Stimulated activated CD4-positive, alpha-beta T cell treated with anti-CD3 and anti-CD28 coated beads, Interleukin-4, amount 100 ng/mL, for 48 hours (primary cell): Measurements from ENCODE around the gene ABCC2.
"Not testable (repeated sequence)": the region's sequence is repeated elsewhere in the genome, so short reads cannot be mapped to it uniquely, and the experiment has no call there.

Source experiments
- DNase-seq, 2 donors: peaks; one replicate each; pipeline ENCODE4 v3.0.0-alpha.2; 2020; ENCODE audit warnings: low read depth in 2 of 2

Gene ABCC2

DNA sequence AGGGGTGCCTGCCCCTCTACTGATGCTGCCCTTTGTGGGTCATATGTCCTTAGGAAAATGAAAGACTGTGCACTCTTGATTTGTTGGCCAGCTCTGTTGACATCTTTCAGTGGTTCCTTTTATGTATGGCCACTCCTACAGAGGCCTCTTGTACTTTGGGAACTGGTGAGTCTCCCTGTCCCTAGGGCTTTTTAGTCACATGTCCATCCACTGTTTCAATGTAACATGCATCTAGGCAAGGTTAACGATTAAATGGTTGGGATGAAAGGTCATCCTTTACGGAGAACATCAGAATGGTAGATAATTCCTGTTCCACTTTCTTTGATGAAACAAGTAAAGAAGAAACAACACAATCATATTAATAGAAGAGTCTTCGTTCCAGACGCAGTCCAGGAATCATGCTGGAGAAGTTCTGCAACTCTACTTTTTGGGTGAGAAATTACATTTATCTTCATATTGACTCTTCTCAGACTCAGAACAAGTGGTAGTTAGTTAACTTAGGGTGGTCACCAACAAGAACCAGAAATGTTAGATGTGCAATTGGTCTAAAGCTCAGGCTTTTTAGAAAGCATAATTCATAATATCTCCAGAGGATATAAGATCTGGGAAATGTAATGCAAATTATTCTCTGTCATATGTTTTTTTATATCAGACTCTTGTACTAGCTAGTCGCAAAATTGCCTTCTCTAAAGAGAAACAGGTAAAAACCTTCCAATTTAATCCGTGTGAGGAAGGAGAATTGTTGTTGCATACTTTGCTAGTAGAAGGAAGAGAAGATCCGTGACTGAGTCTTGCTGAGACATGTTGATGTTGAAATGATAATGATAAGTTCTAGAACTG, at the start of gene ABCC2:
TSS of gene ABCC2 (plus strand) at position 194 of the 840 bp plus-strand sequence. CDS start at position 399, 205 bp downstream.
- DNase-seq, result no peak

DNA sequence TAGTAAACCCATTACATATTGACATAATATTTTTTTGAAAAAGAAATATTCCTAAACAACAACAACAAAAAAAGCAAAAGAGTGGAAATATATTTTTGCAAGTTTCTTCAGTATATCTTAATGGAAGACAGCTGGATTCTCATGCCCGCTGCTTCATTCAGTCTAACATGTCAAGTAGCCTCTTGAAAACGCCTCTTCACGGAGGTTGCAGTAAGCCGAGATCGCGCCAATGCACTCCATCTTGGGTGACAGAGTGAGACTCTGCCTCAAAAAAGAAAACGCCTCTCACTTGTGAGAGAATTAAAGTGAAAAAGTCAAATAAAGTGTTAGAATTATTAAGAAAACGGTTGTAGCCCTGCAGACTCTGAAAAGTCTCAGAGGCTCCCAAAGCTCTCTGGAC, 49.1 kb upstream of the ABCC2 start:
- DNase-seq, result no peak

DNA sequence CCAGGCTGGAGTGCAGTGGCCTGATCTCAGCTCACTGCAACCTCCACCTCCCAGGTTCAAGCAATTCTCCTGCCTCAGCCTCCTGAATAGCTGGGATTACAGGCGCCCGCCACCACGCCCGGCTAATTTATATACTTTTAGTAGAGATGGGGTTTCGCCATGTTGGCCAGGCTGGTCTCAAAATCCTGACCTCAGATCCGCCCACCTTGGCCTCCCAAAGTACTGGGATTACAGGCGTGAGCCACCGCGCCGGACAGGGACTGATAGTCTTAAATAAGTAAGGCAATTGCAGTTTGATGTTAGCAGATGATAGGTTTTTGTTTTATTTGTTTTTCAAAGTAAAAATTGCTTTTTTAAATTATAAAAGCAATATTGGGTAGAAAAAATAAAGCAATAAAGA, 48.3 kb upstream of the ABCC2 start:
- DNase-seq, result not testable (repeated sequence)

DNA sequence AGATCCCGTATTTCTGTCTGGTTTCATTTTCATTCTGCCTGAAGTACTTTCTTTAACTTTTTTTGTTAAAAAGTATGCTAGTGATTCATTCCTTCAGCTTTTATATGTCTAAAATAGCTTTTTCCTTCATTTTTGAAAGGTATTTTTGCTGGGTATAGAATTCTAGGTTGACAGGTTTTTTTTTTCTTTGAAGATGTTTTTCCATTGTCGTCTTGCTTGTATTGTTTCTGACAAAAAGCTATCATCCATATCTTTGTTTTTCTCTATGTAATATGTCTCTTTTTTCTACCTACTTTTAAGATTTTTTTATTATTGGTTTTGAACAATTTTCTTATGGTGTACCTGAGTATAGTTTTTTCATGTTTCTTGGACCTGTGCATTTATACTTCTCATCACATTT, 42.2 kb upstream of the ABCC2 start:
- DNase-seq, result no peak

DNA sequence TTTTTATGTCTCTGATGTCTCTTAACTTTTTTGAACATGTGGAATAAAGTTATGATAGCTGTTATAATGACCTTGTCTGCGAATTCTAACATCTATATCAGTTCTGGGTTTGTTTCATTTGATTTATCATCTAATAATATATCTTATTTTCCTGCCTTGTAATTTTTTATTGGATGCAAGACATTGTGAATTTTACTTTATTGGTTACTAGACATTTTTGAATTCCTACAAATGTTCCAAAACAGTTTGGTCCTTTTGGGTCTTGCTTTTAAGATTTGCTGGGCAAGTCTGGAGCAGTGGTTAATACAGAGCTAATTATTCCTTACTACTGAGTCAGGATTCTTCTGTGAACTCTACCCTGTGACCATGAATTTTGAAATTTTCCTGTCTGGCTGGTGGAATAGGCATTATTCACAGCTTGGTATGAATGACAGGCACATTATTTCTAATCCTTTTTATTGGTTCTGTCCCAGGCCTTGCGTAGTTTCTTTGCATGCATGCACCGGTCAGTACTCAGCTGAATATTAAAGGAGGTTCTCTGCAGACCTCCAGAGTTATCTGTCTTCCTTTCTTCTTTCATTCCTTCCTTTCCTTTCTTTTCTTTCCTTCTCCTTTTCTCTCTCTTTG, 41.4 kb upstream of the ABCC2 start:
- DNase-seq, result no peak

- DNase-seq, result no peak
These were observed 40.2 kb upstream of the ABCC2 start for GRCh38 chr10:99742254-99742653.

DNA sequence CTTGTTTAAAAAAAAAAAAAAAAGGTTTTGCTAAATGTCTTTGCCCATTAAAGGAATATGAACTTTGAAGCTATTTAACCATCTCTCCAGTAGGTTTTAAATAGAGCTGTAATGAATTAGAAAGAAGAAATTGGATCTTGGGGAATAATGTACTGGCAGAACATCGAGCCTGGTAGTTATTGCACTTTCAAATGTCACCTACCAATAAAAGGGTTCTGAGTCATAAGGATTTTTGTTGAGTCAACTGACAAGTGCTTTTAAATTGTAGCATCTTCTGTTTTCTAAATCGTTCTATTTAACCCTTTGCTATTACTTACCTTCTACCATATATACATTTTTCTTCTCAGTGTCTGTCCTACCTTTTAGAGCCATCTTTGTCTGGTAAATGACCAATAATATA, 39.7 kb upstream of the ABCC2 start:
- no peak for DNase-seq

DNA sequence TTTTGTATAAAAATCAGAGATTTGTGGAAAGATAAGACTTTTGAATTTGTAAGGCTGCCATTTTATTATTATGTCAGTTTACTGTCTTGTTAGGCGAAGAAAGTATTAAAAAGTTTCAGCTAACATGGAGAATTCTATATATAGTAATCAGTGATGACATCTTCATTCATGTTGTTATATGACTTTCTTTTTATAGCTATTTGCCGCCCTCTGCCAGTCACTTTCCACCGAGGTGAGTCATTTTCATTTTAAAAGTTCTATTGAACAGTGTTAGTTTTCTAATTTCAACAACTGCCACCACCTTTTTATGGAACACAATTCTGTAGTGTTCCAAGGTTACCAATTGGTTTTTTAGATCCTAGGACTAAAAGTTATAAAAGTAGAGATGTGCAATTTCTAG, 38.6 kb upstream of the ABCC2 start:
- no peak for DNase-seq

DNA sequence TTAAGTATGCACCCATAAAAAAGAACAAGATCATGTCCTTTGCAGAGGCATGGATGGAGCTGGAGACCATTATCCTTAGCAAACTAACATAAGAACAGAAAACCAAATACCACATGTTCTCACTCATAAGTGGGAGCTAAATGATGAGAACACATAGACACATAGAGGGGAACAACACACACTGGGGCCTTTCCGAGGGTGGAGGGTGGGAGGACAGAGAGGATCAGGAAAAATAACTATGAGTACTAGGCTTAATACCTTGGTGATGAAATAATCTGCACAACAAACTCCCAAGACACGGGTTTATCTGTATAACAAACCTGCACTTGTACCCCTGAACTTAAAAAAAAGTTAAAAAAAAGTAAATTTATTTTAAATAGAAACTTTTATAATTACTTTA, 36.3 kb upstream of the ABCC2 start:
- DNase-seq, result not testable (repeated sequence)

DNA sequence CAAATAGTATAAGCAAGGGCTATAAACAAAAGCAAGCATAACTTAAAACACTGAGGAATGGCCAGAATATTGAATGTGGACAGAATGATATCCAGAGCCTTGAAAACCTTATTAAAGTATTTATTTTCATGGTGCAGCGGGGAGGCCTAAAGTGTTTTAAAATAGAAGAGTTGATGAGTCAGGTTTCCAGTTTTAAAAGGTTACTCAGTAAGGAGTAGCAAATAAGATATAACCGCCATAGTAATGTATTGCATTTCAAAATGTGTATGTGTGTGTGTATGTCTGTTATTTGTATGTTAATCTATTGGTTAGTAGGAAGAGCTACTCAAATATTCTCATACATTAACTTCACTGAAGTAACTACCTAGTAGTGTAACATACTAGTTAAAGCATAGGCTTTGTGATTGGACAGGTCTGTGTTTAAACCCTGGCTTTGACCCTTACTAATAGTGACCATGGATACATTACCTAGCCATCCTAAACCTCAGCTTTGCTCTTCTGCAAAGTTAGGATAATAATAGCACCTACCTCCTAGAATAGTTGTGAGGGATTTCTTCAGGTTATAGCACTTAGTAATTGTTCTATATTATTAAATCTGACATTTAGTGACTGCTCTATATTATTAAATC, 33.5 kb upstream of the ABCC2 start:
- no peak for DNase-seq

GRCh38 chr10:99750641-99751040, 31.8 kb upstream of the ABCC2 start:
- no peak for DNase-seq

DNA sequence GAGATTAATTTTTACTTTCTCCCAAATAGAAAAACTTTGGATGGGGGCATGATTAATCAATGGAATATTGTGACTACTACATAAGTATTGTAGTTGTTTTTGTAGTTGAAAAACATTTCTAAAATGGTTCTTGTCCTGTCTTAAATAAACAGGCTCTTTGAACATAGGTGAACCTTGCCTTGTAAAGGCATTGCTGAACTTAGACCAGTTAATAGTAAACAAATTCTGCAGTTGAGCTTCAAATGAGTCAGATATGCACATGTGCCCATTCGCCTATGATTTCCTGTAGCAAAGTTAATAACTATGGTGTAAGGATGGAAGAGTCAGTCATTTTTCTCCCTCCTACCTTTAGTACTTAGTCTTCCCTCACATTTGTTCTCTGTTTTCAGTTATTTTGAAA, 27.8 kb upstream of the ABCC2 start:
- no peak for DNase-seq

DNA sequence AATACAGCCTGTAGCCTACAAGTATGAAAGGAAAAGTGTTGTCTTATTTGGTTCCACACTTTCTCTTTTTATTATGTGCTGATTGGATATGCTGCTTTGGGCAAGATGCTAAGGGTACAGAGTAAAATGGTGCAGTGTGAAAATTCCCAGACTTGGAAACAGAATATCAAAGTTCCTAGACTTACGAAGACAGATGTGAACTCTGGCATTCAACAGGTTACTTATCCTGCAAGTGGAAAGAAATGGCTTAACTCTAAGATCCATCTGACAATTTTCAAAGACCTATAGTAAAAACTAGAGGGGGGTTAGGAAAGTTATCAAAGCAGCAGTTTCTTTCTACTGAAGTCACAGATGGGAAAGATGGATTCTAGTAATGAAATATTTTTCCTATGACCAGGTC, 26.3 kb upstream of the ABCC2 start:
- DNase-seq, result no peak

GRCh38 chr10:99758211-99758891, 24.1 kb upstream of the ABCC2 start:
- no peak for DNase-seq

- no peak for DNase-seq
These were observed 22.1 kb upstream of the ABCC2 start for GRCh38 chr10:99760321-99760720.

DNA sequence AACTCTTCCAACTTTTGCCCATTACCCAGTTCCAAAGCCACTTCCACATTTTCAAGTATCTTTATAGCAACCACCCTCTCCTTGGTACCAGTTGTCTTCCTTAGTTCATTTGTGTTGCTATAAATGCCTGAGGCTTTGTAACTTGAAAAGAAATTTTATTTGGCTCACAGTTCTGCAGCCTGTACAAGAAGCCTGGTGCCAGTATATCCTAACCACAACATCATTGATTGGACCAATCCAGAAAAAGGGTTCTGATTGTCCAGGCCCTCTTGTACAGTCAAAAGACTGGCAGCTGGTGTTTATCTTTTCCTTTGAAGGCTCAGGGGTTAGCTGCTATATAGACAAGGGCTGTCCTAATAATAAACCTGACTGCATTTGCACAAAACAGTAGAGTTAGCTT, 21.1 kb upstream of the ABCC2 start:
- no peak for DNase-seq

DNA sequence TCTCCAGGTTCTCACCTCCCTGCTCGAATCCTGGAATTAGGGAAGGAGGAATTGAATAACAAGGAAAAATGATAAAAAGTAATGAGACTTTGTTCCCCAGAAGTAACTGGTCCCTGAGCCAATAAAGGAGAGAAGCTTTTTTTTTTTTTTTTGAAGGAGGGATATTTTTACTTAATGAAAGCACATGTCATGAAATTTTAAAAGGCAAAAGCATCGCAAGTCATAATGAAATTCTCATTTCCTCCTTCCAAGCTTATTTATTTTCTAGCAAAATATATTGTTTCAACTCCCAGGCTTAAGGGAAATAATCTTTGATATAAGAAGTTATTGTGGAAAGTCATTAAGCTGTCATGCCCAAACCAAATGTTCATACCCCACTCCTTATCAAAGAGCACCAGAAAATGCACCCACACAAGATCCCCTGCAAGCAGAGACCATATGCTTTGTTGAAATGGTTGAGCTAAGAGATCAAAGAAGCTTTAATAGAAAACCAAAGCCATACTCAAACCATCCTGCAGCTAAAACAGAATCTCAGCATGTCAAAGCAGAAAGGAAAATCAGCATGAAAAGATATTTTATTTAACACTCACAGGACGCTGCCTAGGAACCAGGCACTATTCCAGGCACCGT, 16.7 kb upstream of the ABCC2 start:
- no peak for DNase-seq

DNA sequence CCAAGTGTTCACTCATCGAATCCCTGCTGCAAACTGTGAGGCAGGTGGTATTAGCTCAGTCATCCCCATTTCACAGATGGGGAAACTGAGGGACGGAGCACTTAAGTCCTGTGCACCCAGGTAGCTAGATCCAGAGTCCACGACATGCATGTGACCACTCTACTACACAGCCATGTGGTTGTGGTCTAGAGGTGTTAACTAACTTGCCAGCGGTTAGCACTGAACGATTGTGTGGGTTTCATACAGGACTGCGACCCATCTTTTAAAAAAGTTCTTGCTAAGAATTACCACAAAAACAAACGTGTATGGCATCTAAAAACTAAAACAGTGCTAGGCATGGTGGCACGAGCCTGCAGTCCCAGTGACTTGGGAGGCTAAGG, 16.1 kb upstream of the ABCC2 start:
- DNase-seq, result no peak

DNA sequence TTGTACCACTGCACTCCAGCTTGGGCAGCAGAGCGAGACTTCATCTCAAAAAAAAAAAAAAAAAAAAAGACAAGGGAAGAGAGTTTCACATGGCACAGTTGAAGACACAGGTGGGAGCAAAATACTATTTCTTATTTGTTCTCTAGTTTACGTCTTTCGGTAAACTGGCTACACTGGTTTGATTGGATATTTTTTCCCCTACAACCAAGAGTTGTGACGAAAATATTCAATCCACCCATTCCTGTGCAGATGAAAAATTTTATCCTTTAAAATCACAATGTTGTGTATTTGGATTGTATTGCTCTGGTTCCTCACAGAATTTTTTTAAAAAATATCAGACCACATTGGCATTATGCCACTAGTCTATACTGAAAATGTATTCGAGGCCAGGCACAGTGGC, 14.5 kb upstream of the ABCC2 start:
- no peak for DNase-seq

DNA sequence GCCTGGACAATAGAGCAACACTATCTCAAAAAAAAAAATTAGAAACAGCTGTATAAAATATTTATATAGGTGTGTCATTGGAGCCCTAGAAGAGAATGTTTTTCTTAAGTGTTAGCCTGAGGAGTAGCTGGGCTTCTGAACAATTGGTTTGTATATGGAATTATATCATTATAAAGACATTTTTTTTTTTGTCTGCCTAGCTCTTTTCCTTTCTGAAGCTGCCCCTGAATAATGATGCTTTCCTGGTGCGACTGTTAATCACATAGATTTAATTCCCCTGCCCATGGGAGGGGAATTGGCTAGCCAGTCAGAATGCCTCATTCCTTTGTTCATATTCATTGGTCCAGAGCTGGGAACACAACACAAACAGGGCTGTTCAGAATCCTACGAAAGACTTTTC, 13.9 kb upstream of the ABCC2 start:
- DNase-seq, result no peak

- no peak for DNase-seq
These were observed 12.7 kb upstream of the ABCC2 start for GRCh38 chr10:99769706-99770105.
